ENCODE measurements around the gene MPZL1.
A peak's percentile ranks its signal among the peaks of the same experiment; 100 is the strongest.

The MPZL1 gene

DNA sequence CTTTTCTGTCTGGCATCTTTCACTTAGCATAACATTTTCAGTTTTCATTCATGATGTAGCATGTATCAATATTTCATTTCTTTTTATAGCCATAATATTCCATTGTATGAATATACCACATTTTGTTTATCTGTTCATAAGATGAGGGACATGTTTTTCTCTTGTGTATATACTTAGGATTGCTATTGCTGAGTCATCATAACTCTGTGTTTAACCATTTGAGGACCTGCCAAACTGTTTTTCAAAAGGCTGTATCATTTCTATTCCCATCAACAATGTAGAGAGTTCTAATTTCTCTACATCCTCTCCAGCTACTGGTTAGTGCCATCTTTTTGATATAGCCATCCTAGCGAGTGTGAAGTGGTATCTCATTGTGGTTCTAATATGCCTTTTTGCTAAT, 26.2 kb downstream of the MPZL1 start:
- H3K27me3 ChIP-seq (ENCODE audit: control insufficient read depth, low read length) = no peaks in the 10 kb centered on the region
- H3K36me3 ChIP-seq (ENCODE audit: control insufficient read depth, low read length) = no peaks in the 10 kb centered on the region
- H3K4me3 ChIP-seq (ENCODE audit: low read length) = peak overlapping the region; percentile 64
- H3K79me2 ChIP-seq (ENCODE audit: control insufficient read depth, low read length) = peaks cover 77% of the 10 kb centered on the region
- peaks cover 86% of the 10 kb centered on the region for H3K4me1 ChIP-seq (ENCODE audit: control insufficient read depth, low read length)
- no peaks in the 10 kb centered on the region for H4K20me1 ChIP-seq (ENCODE audit: control insufficient read depth, insufficient read depth, low read depth, low read length)
- H3K27ac ChIP-seq (ENCODE audit: low read depth, low read length) = peak overlapping the region; percentile 93
- no peaks in the 10 kb centered on the region for H3K9me2 ChIP-seq (replicated peaks; ENCODE audit: control insufficient read depth, low read length)
- H3F3A ChIP-seq (ENCODE audit: control insufficient read depth, insufficient read depth) = peaks cover 19% of the 10 kb centered on the region
- H3K4me2 ChIP-seq (ENCODE audit: low read length) = peak overlapping the region; percentile 92
- no peaks in the 10 kb centered on the region for H3K9me3 ChIP-seq (ENCODE audit: control insufficient read depth, insufficient read depth, low read length)
- TF ChIP-seq, protein P1, sequence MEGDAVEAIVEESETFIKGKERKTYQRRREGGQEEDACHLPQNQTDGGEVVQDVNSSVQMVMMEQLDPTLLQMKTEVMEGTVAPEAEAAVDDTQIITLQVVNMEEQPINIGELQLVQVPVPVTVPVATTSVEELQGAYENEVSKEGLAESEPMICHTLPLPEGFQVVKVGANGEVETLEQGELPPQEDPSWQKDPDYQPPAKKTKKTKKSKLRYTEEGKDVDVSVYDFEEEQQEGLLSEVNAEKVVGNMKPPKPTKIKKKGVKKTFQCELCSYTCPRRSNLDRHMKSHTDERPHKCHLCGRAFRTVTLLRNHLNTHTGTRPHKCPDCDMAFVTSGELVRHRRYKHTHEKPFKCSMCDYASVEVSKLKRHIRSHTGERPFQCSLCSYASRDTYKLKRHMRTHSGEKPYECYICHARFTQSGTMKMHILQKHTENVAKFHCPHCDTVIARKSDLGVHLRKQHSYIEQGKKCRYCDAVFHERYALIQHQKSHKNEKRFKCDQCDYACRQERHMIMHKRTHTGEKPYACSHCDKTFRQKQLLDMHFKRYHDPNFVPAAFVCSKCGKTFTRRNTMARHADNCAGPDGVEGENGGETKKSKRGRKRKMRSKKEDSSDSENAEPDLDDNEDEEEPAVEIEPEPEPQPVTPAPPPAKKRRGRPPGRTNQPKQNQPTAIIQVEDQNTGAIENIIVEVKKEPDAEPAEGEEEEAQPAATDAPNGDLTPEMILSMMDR (IDR thresholded peaks at IDR 0.05; ENCODE audit: low read depth, low read length, poor library complexity, severe bottlenecking) = no peak
- no peak for TF ChIP-seq EZH2phosphoT487 (IDR thresholded peaks at IDR 0.05; ENCODE audit: borderline replicate concordance, low read length)

DNA sequence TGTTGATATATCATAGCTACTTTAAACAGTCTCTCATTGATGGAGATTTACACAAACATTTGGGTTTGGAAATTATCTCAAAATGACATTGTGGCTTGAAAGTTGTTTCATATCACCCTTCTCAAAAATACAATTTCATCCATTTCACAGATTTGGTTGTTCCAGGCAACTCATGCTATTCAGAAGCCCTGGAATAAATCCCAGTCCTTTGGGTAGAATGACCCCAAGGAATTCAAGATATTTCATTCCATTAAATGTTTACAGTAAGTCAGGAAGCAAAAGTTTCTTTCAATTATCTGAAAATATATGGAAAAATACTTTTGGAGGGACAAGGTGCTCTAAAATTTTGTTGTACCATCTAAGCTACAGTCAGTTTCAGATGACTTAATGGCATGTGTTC, 27.1 kb downstream of the MPZL1 start:
- Histone ChIP-seq H3K9me3 (ENCODE audit: control insufficient read depth, insufficient read depth, low read length) (no peaks in the 10 kb centered on the region), H3K4me3 (ENCODE audit: low read length) (peak overlapping the region; percentile 39), H4K20me1 (ENCODE audit: control insufficient read depth, insufficient read depth, low read depth, low read length) (no peaks in the 10 kb centered on the region), H3K79me2 (ENCODE audit: control insufficient read depth, low read length) (peaks cover 74% of the 10 kb centered on the region), H3K27me3 (ENCODE audit: control insufficient read depth, low read length) (no peaks in the 10 kb centered on the region), H3K9me2 (replicated peaks; ENCODE audit: control insufficient read depth, low read length) (no peaks in the 10 kb centered on the region), H3F3A (ENCODE audit: control insufficient read depth, insufficient read depth) (peaks cover 22% of the 10 kb centered on the region), H3K27ac (ENCODE audit: low read depth, low read length) (peak overlapping the region; percentile 51), H3K36me3 (ENCODE audit: control insufficient read depth, low read length) (no peaks in the 10 kb centered on the region), H3K4me1 (ENCODE audit: control insufficient read depth, low read length) (peaks cover 92% of the 10 kb centered on the region), H3K4me2 (ENCODE audit: low read length) (peak overlapping the region; percentile 92)
- TF ChIP-seq, protein P1 (IDR thresholded peaks at IDR 0.05; ENCODE audit: low read depth, low read length, poor library complexity, severe bottlenecking) = no peak
- no peak for TF ChIP-seq EZH2phosphoT487 (IDR thresholded peaks at IDR 0.05; ENCODE audit: borderline replicate concordance, low read length)

DNA sequence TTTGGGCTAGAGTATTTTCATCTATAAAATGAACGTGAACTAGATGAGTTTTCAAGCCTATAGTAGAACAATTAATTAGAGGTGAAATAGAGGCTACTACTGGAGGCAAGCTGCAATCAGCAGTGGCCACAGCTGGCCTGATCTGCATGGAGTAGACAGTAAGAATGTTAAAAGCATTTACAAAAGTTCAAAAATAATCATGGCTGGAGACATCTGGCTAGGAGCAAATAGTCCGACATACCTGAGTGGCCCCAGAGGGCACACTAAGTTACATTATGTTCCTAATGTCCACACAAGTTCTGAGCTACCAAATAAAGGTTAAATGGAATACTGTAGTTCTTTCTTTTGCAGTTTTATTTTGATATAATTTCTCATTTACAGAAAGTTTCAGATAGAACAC, 28.0 kb downstream of the MPZL1 start:
- H4K20me1 ChIP-seq (ENCODE audit: control insufficient read depth, insufficient read depth, low read depth, low read length) = no peaks in the 10 kb centered on the region
- H3K4me3 ChIP-seq (ENCODE audit: low read length) = peak overlapping the region; percentile 39
- H3K27ac ChIP-seq (ENCODE audit: low read depth, low read length) = peak overlapping the region; percentile 51
- peaks cover 27% of the 10 kb centered on the region for H3F3A ChIP-seq (ENCODE audit: control insufficient read depth, insufficient read depth)
- H3K4me2 ChIP-seq (ENCODE audit: low read length) = peak overlapping the region; percentile 92
- H3K79me2 ChIP-seq (ENCODE audit: control insufficient read depth, low read length) = peaks cover 75% of the 10 kb centered on the region
- no peaks in the 10 kb centered on the region for H3K27me3 ChIP-seq (ENCODE audit: control insufficient read depth, low read length)
- H3K4me1 ChIP-seq (ENCODE audit: control insufficient read depth, low read length) = peaks cover 97% of the 10 kb centered on the region
- H3K36me3 ChIP-seq (ENCODE audit: control insufficient read depth, low read length) = no peaks in the 10 kb centered on the region
- no peaks in the 10 kb centered on the region for H3K9me2 ChIP-seq (replicated peaks; ENCODE audit: control insufficient read depth, low read length)
- no peak for TF ChIP-seq EZH2phosphoT487 (IDR thresholded peaks at IDR 0.05; ENCODE audit: borderline replicate concordance, low read length)
- TF ChIP-seq, protein P1 (IDR thresholded peaks at IDR 0.05; ENCODE audit: low read depth, low read length, poor library complexity, severe bottlenecking) = no peak
- no peaks in the 10 kb centered on the region for H3K9me3 ChIP-seq (ENCODE audit: control insufficient read depth, insufficient read depth, low read length)

Measured in DOHH2 (cell line).